Measurements from ENCODE around the gene DOCK2. TPM values are rescaled to one million over a fixed set of nuclear protein-coding genes. Genes with fewer than 3 reads are reported as not detected.

The DOCK2 gene
- total RNA-seq, 1 experiment from 2014 or later, result not detected

DNA sequence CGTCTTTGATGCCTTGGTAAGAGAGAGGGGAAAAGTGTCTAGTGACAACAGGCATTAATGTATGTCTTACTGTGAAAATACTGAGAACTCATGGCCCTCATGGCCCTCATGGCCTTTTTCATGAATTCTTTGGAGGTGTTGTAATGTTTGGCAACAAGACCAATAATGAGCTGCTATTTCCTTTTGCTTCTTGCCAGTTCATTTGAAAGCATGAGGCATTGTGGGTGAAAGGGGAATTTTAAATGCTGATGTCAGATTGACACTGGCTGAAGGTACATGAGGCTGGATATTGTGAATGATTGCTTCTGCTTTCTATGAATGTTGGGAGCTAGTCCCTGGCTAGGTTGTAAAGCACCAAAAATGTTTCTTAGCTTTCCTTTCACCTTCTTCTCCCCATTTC lies 79.2 kb downstream of the DOCK2 start:
- no peak overlapping the region for H3K27ac Mint-ChIP-seq (ENCODE audit: unreplicated experiment)
- peaks cover 2% of the 10 kb centered on the region for H3K9me3 Mint-ChIP-seq (ENCODE audit: low read depth, unreplicated experiment)
- intact Hi-C loops (cut with micrococcal nuclease; ENCODE audit: unreplicated experiment), result no loop called here
- no peak overlapping the region for H3K4me3 Mint-ChIP-seq (ENCODE audit: low read depth, unreplicated experiment)
- DNase-seq, result no peak
- no peaks in the 10 kb centered on the region for H3K4me1 Mint-ChIP-seq (ENCODE audit: low read depth, unreplicated experiment)
- TF ChIP-seq, protein P1, sequence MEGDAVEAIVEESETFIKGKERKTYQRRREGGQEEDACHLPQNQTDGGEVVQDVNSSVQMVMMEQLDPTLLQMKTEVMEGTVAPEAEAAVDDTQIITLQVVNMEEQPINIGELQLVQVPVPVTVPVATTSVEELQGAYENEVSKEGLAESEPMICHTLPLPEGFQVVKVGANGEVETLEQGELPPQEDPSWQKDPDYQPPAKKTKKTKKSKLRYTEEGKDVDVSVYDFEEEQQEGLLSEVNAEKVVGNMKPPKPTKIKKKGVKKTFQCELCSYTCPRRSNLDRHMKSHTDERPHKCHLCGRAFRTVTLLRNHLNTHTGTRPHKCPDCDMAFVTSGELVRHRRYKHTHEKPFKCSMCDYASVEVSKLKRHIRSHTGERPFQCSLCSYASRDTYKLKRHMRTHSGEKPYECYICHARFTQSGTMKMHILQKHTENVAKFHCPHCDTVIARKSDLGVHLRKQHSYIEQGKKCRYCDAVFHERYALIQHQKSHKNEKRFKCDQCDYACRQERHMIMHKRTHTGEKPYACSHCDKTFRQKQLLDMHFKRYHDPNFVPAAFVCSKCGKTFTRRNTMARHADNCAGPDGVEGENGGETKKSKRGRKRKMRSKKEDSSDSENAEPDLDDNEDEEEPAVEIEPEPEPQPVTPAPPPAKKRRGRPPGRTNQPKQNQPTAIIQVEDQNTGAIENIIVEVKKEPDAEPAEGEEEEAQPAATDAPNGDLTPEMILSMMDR (IDR thresholded peaks at IDR 0.05; ENCODE audit: unreplicated experiment), result no peak
- BruUV-seq (replicated peaks), result no TSS peak
- CTCF ChIA-PET, result no interaction called here
- no peaks in the 10 kb centered on the region for H3K36me3 Mint-ChIP-seq (ENCODE audit: insufficient read depth, unreplicated experiment)
- H3K27me3 Mint-ChIP-seq (ENCODE audit: unreplicated experiment), result peaks cover 72% of the 10 kb centered on the region

DNA sequence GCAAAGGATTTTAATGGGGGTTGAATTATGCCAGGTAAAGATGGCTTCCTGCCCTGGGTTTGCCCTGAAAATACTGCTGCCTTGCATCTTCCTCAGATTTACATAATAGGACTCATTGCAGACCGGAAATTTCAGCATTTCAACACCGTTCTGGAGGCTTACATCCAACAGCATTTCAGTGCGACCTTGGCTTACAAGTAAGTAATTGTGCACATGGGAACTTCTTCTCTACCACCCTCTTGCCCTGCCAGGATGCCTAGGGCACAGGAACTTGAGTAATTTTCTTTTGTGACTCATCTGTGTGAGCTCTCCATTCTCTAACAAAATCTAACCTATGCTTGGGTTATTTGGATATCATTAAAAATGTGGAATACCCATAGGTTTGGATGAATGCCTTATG lies 80.2 kb downstream of the DOCK2 start:
- DNase-seq, result no peak
- no TSS peak for BruUV-seq (replicated peaks)
- intact Hi-C loops (cut with micrococcal nuclease; ENCODE audit: unreplicated experiment), result no loop called here

DNA sequence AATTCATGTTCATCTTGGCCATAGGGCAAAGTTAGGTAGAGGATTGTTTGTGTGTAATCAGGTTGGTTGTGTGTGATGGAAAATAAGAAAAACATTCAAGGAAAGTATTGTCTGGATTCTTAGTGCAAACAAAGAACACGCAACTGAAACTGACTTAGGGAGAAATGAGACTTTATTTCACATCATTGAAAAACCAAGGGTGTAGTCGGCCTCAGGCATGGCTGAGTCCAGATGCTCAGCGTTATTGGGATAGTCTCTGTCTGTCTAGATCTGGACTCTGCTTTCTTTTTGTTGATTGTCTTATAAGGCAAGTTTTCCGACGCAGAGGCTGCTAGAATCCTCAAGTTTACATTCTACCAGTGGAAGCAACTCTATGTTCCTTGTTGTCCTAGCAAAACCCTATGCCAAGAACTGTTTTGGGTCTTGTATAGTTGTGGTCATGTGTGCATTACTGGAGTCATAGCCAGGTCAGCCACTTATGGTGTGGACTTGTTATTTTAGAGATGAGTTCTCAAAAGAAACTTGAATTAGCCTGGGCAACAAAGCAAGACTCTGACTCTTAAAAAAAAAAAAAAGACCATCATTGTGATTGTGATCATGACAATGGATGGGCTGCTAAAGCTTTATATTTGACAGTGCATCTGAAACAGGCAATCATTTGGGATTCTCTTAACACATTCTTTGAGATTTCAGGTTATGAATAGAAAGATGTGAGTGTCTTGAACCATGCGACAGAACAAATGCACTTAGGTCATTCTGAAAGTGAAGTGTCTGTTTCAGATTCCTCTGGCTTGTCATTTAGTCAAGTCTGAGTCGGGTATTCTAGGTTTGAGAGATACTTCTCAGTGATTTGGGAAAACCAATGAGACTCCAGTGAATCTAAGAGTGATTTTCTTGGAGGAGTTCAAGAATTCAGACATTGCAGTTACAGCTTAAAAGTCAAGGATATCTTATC lies 82.6 kb downstream of the DOCK2 start:
- Mint-ChIP-seq H3K4me1 (ENCODE audit: low read depth, unreplicated experiment) (no peaks in the 10 kb centered on the region), H3K27ac (ENCODE audit: unreplicated experiment) (no peak overlapping the region), H3K27me3 (ENCODE audit: unreplicated experiment) (peaks cover 60% of the 10 kb centered on the region), H3K4me3 (ENCODE audit: low read depth, unreplicated experiment) (no peak overlapping the region), H3K9me3 (ENCODE audit: low read depth, unreplicated experiment) (peaks cover 2% of the 10 kb centered on the region), H3K36me3 (ENCODE audit: insufficient read depth, unreplicated experiment) (no peaks in the 10 kb centered on the region)
- DNase-seq, result no peak
- BruUV-seq (replicated peaks), result no TSS peak
- TF ChIP-seq, protein P1 (IDR thresholded peaks at IDR 0.05; ENCODE audit: unreplicated experiment), result no peak
- CTCF ChIA-PET, result no interaction called here
- intact Hi-C loops (cut with micrococcal nuclease; ENCODE audit: unreplicated experiment), result no loop called here

More for the DNA sequence above, 80.2 kb downstream of the DOCK2 start:
- CTCF ChIA-PET, result interaction anchor here (1.2 kb wide), 1 partner anchor 109 kb away, joined by 3 read pairs; no protein-coding TSS in a partner anchor
- Mint-ChIP-seq H3K36me3 (ENCODE audit: insufficient read depth, unreplicated experiment) (no peaks in the 10 kb centered on the region), H3K4me3 (ENCODE audit: low read depth, unreplicated experiment) (no peak overlapping the region), H3K27me3 (ENCODE audit: unreplicated experiment) (peaks cover 65% of the 10 kb centered on the region), H3K9me3 (ENCODE audit: low read depth, unreplicated experiment) (peaks cover 2% of the 10 kb centered on the region), H3K4me1 (ENCODE audit: low read depth, unreplicated experiment) (no peaks in the 10 kb centered on the region), H3K27ac (ENCODE audit: unreplicated experiment) (no peak overlapping the region)
- TF ChIP-seq, protein P1 (IDR thresholded peaks at IDR 0.05; ENCODE audit: unreplicated experiment), result no peak

DNA sequence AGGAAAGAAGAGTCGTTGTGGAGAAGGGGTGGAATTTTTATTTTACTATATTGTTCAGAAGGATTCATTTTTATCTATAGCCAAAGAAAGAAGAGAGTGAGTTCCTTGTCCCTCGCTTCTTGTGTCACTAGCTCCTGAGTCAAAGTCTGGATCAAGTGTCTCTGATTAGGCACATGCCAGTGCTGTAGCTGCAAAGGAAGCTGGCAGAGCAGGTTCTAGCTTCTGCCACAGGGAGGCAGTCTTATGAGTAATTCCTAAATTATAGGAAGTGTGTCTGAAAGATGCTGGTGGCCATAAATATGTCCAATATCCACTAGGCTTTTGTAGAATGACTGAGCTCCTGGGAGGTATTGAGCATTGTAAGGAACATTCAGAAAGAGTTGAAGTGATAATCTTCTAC lies 84.7 kb downstream of the DOCK2 start:
- CTCF ChIA-PET, result interaction anchor here (0.9 kb wide), 1 partner anchor 12 kb away, joined by 3 read pairs; no protein-coding TSS in a partner anchor

More for the DNA sequence above, 84.7 kb downstream of the DOCK2 start:
- TF ChIP-seq, protein P1 (IDR thresholded peaks at IDR 0.05; ENCODE audit: unreplicated experiment), result no peak
- intact Hi-C loops (cut with micrococcal nuclease; ENCODE audit: unreplicated experiment), result no loop called here
- DNase-seq, result no peak
- BruUV-seq (replicated peaks), result no TSS peak
- H3K27ac Mint-ChIP-seq (ENCODE audit: unreplicated experiment), result no peak overlapping the region
- peaks cover 52% of the 10 kb centered on the region for H3K27me3 Mint-ChIP-seq (ENCODE audit: unreplicated experiment)
- H3K9me3 Mint-ChIP-seq (ENCODE audit: low read depth, unreplicated experiment), result peaks cover 2% of the 10 kb centered on the region
- no peaks in the 10 kb centered on the region for H3K4me1 Mint-ChIP-seq (ENCODE audit: low read depth, unreplicated experiment)
- no peaks in the 10 kb centered on the region for H3K36me3 Mint-ChIP-seq (ENCODE audit: insufficient read depth, unreplicated experiment)
- no peak overlapping the region for H3K4me3 Mint-ChIP-seq (ENCODE audit: low read depth, unreplicated experiment)

All from Calu3 (cell line).